HG03439 (cell line): Measurements from ENCODE around the gene PHIP.

ENCODE experiments used
- ATAC-seq: cut with Tn5 transposase; IDR thresholded peaks from one replicate; pipeline ENCODE4 v1.9.1; 2021; ENCODE audit warnings: mild to moderate bottlenecking, moderate library complexity; ENCODE audit not compliant: unreplicated experiment

PHIP gene

DNA sequence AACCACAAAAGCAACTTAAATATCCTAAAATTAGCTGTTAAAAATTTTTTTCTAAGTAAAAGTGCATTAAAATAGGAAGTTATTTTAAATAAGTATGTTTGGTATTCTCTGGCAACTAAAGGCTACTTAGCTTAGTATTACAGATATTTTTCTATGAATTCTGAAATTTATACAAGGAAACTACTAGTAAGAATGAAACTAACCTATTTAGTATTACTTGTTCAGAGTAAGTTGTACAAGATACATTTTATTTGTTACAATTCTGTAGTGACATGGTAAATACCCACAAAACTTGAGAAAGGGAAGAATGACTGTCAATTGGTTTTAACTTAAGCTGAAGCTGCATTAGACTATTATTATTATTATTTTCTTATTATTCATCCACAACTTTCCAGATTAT lies 6.5 kb downstream of the PHIP start:
- ATAC-seq = no peak

- peak; percentile 78 for ATAC-seq
These were observed 7.7 kb downstream of the PHIP start for GRCh38 chr6:79070206-79070825.

GRCh38 chr6:79066828-79067227 lies 11.2 kb downstream of the PHIP start:
- ATAC-seq = no peak

DNA sequence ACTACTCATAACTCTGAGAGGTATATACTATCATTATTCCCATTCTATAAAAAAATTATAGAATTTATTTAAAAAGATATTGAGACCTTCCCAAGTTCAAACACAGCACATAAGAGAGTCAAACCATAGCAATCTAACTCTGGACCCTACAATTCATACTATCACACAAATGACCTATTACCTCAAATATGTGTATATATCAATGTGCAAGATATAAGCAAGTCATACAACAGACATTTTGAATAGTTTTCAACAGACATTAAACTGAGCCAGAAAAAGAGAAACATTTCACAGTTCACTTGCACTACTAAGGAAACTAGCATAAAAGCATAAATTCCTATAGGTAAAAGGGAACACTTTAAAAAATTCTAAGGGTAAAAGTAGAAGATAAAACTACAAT lies 11.7 kb downstream of the PHIP start:
- no peak for ATAC-seq

DNA sequence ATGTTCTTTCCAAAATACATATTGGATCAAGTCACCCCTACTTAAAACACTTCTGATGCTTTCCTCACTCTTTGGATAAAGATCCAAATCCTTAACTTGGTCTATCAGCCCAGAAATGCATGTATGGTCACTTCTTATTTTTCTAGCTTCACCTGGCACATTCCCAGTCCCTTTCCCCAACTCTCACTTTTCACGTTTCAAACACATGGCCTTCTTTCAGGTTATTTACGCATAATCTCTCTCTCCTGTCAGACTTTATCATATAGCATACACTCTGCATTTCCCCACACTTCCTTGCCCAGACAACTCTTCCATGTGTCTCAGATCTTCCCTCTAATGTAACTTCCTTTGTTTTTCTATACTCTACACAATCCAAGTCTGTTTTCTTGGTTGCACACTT lies 12.8 kb downstream of the PHIP start:
- no peak for ATAC-seq

DNA sequence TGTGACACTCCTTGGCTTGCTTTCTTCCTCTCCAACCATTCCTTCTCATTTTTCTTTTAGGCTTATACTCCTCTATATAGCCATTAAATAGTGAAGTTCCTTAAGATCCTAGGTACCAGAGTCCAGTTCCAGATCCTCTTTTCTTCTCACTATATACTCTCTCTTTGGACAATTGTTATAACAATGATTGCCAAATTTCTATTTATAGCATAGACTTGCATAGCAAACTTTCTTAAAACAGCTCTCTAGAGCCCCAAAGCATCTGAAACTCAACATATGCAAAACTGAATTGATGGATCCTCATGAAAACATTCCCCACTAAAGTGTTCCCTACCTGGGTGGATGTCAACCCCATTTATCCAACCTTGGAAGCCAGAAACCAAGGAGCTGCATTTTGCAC lies 13.4 kb downstream of the PHIP start:
- no peak for ATAC-seq

DNA sequence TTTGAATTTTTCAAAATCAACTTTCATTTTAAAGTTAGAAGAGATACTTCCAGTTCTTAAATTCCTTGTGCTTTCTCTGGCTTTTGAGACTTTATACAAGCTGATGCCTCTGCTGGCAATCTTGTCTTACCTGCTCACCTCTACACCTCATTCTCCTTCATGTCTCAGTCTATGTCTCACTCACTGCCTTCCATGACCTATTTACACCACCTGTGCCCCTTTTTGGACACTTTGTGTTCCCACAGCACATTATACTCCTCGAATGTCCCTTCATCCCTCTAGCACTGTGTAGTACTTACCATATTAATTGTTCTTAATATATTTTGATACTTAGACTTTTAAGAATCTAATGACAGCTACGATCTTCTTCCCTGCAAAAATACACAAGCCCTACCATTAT lies 15.3 kb downstream of the PHIP start:
- ATAC-seq = no peak

- ATAC-seq = no peak
These were observed 20.3 kb downstream of the PHIP start for GRCh38 chr6:79057746-79058145.

DNA sequence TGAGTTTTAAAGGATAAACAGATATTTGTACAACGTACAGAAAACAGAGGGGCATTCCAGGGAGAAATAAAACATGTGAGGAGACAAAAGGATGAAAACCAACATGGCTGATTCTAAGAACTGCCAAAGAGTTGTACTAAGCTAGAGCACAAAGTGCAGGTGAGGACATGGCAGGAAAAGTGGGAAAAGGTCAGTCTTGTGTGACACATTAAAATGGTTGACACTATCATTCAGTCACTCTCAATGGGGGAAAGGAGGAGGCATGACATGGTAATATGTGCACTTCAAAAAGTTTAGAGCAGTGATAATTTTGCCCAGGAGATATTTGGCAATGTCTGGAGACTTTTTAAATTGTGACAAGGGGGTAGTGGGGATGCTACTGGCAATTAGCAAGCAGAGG lies 21.8 kb downstream of the PHIP start:
- ATAC-seq = no peak

DNA sequence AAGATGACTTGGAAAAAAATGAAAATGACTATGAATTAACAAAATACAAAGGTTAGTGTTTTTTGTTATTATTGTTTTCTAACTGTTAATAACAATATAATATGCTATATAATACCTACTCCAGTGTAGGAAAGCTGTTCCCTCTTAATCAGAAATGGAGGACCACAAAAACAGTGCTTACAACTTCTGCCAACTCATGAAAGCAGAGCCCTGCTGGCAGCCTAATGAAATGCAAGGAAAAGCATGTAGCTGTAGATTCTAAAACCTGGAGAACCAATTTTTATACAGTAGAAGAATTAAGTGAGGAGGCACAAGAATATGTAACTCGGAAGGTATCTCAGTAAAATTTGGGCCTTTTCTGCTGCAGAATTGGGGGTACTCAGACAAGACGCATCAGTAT lies 29.4 kb downstream of the PHIP start:
- no peak for ATAC-seq

GRCh38 chr6:79047072-79047471 lies 31.0 kb downstream of the PHIP start:
- ATAC-seq = no peak

DNA sequence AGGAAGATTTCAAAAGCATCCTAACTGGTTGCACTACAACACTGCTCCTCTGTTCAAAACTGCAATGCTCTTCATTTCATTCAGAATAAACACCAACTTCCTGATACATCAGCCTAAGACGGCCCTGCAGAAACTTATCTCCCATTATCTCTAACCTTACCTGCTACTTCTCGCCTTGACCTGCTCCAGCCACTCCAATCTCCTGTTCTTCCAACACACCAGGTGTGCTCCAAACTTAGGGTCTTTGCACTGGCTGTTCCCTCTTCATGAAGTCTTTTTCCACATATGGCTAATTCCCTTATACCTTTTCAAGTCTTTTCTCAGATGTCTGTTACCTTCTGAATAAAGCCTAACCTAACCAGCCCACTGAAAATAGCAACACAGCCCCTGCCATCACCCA lies 32.1 kb downstream of the PHIP start:
- no peak for ATAC-seq

- ATAC-seq = no peak
These were observed 35.3 kb downstream of the PHIP start for GRCh38 chr6:79042799-79043126.

DNA sequence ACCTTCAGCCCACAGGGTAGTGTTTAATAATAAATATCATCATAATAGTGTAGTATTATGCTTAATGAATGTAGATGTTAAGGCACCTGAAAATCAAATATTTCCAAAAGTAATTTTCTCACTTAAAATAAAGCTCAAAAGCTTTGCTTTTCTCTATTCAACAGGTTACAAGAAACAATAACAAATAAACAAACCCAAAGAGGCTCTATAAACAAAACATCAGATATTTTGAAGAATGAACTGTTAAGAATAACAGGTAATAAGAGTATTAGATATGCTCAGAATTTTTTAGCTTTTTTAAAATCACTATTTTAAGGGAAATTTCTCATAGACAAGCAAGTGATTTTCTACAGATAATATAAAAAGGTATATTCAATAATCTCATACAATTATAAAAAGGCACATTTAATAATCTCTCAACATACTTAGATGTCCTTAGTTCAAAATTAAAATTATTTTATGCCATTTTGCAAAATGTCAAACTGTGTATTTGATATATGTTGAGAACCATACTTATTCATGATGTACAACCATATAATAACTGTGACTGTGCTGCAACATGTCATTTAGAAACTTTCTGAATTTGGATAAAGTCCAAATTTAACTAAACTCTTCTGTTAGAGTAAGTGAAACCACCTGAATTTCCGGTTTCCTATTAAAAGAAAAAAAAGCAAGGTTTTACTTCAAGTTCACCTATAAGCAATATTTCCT lies 35.8 kb downstream of the PHIP start:
- ATAC-seq = peak; percentile 64

- peak; percentile 69 for ATAC-seq
These were observed 38.0 kb downstream of the PHIP start for GRCh38 chr6:79040083-79040482.

GRCh38 chr6:79038061-79038460 lies 40.0 kb downstream of the PHIP start:
- ATAC-seq = no peak

- no peak for ATAC-seq
These were observed 43.2 kb downstream of the PHIP start for GRCh38 chr6:79034865-79035264.

- no peak for ATAC-seq
These were observed 44.8 kb downstream of the PHIP start for GRCh38 chr6:79033279-79033678.

DNA sequence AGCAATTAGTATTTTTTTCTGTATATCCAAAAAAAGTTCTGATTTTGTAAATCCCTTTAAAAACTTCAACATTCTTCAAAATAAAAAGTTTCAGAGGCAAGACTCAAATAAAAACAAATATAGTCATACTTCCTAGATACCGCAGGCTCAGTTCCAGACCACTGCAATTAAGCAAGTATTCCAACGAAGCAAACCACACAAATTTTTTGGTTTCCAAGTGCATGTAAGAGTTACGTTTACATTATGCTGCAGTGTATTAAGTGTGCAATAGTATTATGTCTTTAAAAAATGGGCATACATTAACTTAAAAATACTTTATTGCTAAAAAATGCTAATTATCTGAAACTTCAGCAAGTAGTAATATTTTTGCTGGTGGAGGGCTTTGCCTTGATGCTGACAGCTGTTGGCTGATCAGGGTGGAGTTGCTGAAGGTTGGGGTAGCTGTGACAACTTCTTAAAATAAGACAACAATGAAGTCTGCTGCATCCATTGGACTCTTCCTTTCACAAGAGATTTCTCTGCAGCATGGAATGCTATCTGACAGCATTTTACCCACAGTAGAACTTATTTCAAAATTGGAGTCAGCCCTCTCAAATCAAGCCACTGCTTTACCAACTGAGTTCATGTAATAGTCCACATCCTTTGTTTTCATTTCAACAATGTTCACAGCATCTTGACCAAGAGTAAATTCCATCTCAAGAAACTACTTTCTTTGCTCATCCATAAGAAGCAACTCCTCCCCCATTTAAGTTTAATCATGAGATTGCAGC lies 46.0 kb downstream of the PHIP start:
- no peak for ATAC-seq

DNA sequence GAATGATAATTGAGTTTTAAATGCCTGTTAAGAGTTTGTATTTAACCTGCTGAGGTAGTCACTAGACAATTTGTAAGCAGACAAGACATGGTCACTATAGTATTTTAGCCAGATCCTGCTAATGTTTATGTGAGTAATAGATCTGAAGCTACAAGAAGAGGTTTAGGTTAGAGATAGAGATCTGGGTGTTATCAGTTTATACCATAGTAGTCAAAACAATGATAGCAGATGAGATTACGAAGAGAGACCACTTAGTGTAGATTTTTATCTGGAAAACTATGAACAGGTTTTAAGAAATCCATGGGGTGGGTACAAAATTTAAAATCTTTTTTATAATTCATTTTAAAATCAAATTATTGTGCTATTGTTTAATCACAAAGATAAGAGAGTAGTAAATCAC lies 47.5 kb downstream of the PHIP start:
- ATAC-seq = no peak

DNA sequence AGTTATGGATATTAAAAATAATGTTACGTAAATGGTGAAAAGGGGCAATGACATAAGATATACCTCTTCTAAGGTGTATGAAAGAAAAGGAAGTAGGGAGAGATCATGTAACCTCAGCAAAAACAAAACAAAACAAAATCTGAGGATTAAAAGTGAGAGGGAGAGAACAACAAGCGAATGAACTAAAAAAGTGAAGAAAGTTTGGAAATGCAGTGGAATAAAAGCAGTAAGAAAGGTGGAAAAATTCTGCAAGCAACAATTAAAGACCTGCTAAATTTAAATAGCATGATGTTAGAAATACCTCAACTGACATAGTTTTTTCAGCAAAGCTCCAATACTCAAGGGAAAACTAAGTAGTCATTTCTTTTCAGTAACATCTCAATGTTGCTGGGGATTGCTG lies 48.0 kb downstream of the PHIP start:
- ATAC-seq = no peak

GRCh38 chr6:79028641-79029314 lies 49.3 kb downstream of the PHIP start:
- no peak for ATAC-seq
